Osteoblast (primary cell): ENCODE measurements around the gene PRAC1. TPM values are rescaled to one million over a fixed set of nuclear protein-coding genes. Genes with fewer than 3 reads are reported as not detected.
A peak's percentile ranks its signal among the peaks of the same experiment; 100 is the strongest.

Experiments
- DNase-seq: peaks from one replicate; pipeline ENCODE4 v3.0.0; 2011; ENCODE audit warnings: low spot score, mixed read lengths; ENCODE audit not compliant: insufficient read length; ENCODE audit errors: missing footprints
- H2AFZ ChIP-seq: 2 replicates; pipeline ENCODE4 v1.6.0; 2011; ENCODE audit warnings: mild to moderate bottlenecking, low read length
- H3K27ac ChIP-seq: 2 replicates; pipeline ENCODE4 v1.5.1; 2011; ENCODE audit warnings: mild to moderate bottlenecking, low read depth, low read length, moderate library complexity
- H3K27me3 ChIP-seq: 2 replicates; pipeline ENCODE4 v1.6.0; 2012; ENCODE audit warnings: mild to moderate bottlenecking, control low read depth, inconsistent platforms, low read length, moderate library complexity; ENCODE audit not compliant: insufficient read depth
- H3K36me3 ChIP-seq: 2 replicates; pipeline ENCODE4 v1.5.1; 2011; ENCODE audit warnings: mild to moderate bottlenecking, low read length, control low read depth, moderate library complexity; ENCODE audit not compliant: insufficient read depth
- H3K4me1 ChIP-seq: 2 replicates; pipeline ENCODE4 v1.5.1; 2011; ENCODE audit warnings: mild to moderate bottlenecking, low read length, control low read depth, moderate library complexity; ENCODE audit not compliant: insufficient read depth
- H3K4me2 ChIP-seq: 2 replicates; pipeline ENCODE4 v1.6.0; 2011; ENCODE audit warnings: mild to moderate bottlenecking, low read length; ENCODE audit not compliant: insufficient read depth
- H3K4me3 ChIP-seq: fragments of 200-600 bp; sonication (generic); 3 replicates; pipeline ENCODE4 v1.5.1; 2012; ENCODE audit warnings: mild to moderate bottlenecking, low read length, inconsistent platforms; ENCODE audit not compliant: insufficient read depth
- H3K79me2 ChIP-seq: 2 replicates; pipeline ENCODE4 v1.6.0; 2012; ENCODE audit warnings: mild to moderate bottlenecking, low read length, control low read depth, inconsistent platforms; ENCODE audit not compliant: insufficient read depth
- H3K9me3 ChIP-seq: 2 replicates; pipeline ENCODE4 v1.5.1; 2011; ENCODE audit warnings: low read depth, low read length, control low read depth
- H4K20me1 ChIP-seq: 2 replicates; pipeline ENCODE4 v1.6.0; 2012; ENCODE audit warnings: mild to moderate bottlenecking, low read length, control low read depth; ENCODE audit not compliant: insufficient read depth
- total RNA-seq: library from RNA; depleted of rRNA; stranded (reverse); fragments of >200 nt; gene quantifications from 2 replicates; pipeline ENCODE4 v1.2.3, GENCODE V29; 2012
- TF ChIP-seq, protein P1 (sequence below): IDR thresholded peaks from 2 replicates; pipeline ENCODE4 v1.5.1; 2011; ENCODE audit warnings: mild to moderate bottlenecking, low read depth, low read length, moderate library complexity; ENCODE audit errors: extremely low read depth

The PRAC1 gene
- total RNA-seq, 1 donor = not detected

DNA sequence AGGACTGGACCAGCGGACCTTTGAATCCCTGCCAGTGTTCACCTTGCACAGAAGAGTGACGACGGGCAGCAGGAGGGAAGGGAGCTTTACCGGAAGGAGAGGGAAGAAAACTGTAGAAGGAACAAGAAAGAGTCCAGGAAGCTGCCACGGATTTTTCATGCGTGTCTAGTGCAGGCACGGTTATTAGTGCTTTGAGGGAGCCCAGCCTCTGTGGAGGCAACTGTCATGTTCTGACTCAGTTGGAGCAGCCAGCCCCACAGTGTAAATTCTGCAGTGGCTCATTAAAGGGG lies 12.7 kb upstream of the PRAC1 start:
- H3K4me3 ChIP-seq = no peak overlapping the region
- H3K27me3 ChIP-seq = peaks cover 93% of the 10 kb centered on the region
- no peak overlapping the region for H3K27ac ChIP-seq

DNA sequence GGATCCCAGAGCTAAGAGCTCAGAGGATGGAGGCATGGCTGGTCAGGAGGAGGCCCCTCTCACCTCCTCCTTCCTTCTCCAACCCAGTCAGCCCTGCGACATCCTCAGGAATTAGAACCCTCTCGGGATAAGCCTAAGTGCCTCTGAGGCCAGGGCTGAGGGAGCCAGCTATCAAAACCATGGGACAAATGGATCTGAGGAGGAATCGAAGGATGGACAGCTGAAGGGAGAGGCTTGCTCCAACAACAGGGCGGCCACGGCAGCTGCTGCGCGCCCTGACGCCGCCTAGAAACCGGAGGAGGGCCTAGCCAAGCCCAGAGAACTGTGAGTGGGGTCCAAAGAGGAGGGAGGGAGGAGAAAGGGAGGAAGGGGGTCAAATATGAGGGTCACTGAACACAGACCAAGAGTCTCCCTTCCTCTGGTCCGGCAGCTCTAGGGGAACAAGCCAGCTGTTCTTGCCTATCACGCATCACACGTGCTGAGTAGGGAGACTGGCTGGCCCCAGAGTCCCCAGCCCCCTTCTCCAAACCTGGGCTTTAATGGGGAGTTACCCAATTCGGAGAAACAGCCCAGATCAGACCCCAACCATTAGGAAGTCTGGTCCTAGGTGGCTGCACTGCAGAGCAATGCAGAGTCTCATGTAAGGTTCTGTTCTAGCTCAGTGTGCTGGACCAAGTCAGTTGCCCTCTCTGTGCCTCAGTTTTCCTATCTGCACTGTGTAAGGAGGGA lies 12.2 kb upstream of the PRAC1 start:
- no peaks in the 10 kb centered on the region for H3K4me1 ChIP-seq
- no peaks in the 10 kb centered on the region for H3K9me3 ChIP-seq
- peaks cover 93% of the 10 kb centered on the region for H3K27me3 ChIP-seq
- H3K79me2 ChIP-seq = no peaks in the 10 kb centered on the region
- peak; percentile 59 for DNase-seq
- H3K4me3 ChIP-seq = no peak overlapping the region
- H3K27ac ChIP-seq = no peak overlapping the region
- no peak overlapping the region for H2AFZ ChIP-seq
- TF ChIP-seq, protein P1, sequence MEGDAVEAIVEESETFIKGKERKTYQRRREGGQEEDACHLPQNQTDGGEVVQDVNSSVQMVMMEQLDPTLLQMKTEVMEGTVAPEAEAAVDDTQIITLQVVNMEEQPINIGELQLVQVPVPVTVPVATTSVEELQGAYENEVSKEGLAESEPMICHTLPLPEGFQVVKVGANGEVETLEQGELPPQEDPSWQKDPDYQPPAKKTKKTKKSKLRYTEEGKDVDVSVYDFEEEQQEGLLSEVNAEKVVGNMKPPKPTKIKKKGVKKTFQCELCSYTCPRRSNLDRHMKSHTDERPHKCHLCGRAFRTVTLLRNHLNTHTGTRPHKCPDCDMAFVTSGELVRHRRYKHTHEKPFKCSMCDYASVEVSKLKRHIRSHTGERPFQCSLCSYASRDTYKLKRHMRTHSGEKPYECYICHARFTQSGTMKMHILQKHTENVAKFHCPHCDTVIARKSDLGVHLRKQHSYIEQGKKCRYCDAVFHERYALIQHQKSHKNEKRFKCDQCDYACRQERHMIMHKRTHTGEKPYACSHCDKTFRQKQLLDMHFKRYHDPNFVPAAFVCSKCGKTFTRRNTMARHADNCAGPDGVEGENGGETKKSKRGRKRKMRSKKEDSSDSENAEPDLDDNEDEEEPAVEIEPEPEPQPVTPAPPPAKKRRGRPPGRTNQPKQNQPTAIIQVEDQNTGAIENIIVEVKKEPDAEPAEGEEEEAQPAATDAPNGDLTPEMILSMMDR = no peak
- H3K4me2 ChIP-seq = no peak overlapping the region
- H3K36me3 ChIP-seq = no peaks in the 10 kb centered on the region
- H4K20me1 ChIP-seq = no peaks in the 10 kb centered on the region

More for the DNA sequence above, 12.7 kb upstream of the PRAC1 start:
- Histone ChIP-seq H4K20me1 (no peaks in the 10 kb centered on the region), H3K4me1 (no peaks in the 10 kb centered on the region), H3K4me2 (no peak overlapping the region), H3K9me3 (no peaks in the 10 kb centered on the region), H2AFZ (no peak overlapping the region), H3K36me3 (no peaks in the 10 kb centered on the region), H3K79me2 (no peaks in the 10 kb centered on the region)
- TF ChIP-seq, protein P1 = no peak
- no peak for DNase-seq

DNA sequence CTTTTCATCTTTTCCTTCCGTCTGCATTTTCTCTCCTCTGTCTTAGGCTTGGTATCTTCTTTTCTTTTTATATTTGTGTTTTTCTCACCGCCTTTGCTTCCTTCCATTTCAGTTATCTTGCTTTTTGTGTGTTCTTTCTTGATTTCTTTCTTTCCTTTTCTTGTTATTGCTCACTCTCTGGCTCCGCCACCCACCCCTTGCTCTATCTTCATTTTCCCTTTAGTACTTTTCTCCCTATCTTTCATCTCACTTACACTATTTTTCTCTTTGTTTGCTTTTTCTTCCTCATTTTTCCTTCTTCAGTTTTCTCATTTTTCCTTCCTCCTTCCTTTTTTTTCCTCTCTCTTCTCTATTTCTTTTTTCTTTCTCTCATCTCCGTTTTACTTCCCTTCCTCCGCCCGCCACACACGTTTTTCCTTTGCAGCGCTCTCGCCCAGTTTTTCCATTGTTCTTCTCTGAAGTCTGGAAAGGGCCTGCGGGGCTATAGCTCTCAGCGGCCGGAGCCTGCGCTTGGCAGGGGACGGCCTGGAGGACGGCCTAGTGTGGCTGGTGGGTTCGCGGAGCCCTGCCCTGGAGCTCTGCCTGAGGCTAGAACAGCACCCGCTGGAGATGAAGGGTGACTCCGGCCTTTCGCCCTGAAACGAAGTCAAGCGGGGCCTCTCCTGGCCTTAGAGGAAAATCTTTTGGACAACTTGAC lies 11.5 kb upstream of the PRAC1 start:
- no peak for DNase-seq
- Histone ChIP-seq H3K9me3 (no peaks in the 10 kb centered on the region), H3K27ac (no peak overlapping the region), H3K79me2 (no peaks in the 10 kb centered on the region), H3K4me1 (no peaks in the 10 kb centered on the region), H4K20me1 (no peaks in the 10 kb centered on the region), H3K4me2 (no peak overlapping the region), H3K36me3 (no peaks in the 10 kb centered on the region), H3K27me3 (peaks cover 93% of the 10 kb centered on the region), H2AFZ (no peak overlapping the region), H3K4me3 (no peak overlapping the region)
- TF ChIP-seq, protein P1 = no peak
